ENCODE measurements around the gene FBXO22. TPM values are rescaled to one million over a fixed set of nuclear protein-coding genes. Genes with fewer than 3 reads are reported as not detected.
"Not testable (repeated sequence)": the region's sequence is repeated elsewhere in the genome, so short reads cannot be mapped to it uniquely, and the experiment has no call there.

Gene FBXO22
- total RNA-seq, 6 experiments from 2014 or later = 17.3 to 26.6 (median 20.0) TPM

GRCh38 chr15:75952525-75952924 is 48.8 kb downstream of the FBXO22 start:
- Histone ChIP-seq H3K27me3 (no peaks in the 10 kb centered on the region), H3K27ac (no peak overlapping the region), H3K9me3 (no peaks in the 10 kb centered on the region), H3K4me3 (no peak overlapping the region), H3K4me1 (no peaks in the 10 kb centered on the region), H3K36me3 (no peaks in the 10 kb centered on the region)
- no peak for DNase-seq
- intact Hi-C loops (cut with DNase I) = no loop called here
- no peak for ATAC-seq
- TF ChIP-seq POLR2A (IDR thresholded peaks at IDR 0.05) (no peak), CTCF (IDR thresholded peaks at IDR 0.05) (no peak)
- WGBS (ENCODE audit: insufficient coverage, low coverage, low lambda C conversion rate, missing lambda C conversion rate) = 81% methylated on average over 4 of the region's 4 CpGs

- no peak for DNase-seq
- Histone ChIP-seq H3K36me3 (no peaks in the 10 kb centered on the region), H3K27me3 (no peaks in the 10 kb centered on the region), H3K4me1 (no peaks in the 10 kb centered on the region), H3K27ac (no peak overlapping the region), H3K4me3 (no peak overlapping the region), H3K9me3 (no peaks in the 10 kb centered on the region)
- TF ChIP-seq POLR2A (IDR thresholded peaks at IDR 0.05) (no peak), CTCF (IDR thresholded peaks at IDR 0.05) (no peak)
- no peak for ATAC-seq
- intact Hi-C loops (cut with DNase I) = no loop called here
- 83% methylated on average over 1 of the region's 1 CpG for WGBS (ENCODE audit: insufficient coverage, low coverage, low lambda C conversion rate, missing lambda C conversion rate)
Measured at GRCh38 chr15:75955720-75956119, 52.0 kb downstream of the FBXO22 start.

GRCh38 chr15:75961331-75961730 is 57.7 kb downstream of the FBXO22 start:
- H3K27me3 ChIP-seq = no peaks in the 10 kb centered on the region
- no peak for TF ChIP-seq POLR2A (IDR thresholded peaks at IDR 0.05)
- TF ChIP-seq CTCF (IDR thresholded peaks at IDR 0.05) = no peak
- intact Hi-C loops (cut with DNase I) = no loop called here
- ATAC-seq (no peak), DNase-seq (no peak)
- no peaks in the 10 kb centered on the region for H3K9me3 ChIP-seq
- no peak overlapping the region for H3K27ac ChIP-seq
- H3K4me1 ChIP-seq = no peaks in the 10 kb centered on the region
- H3K4me3 ChIP-seq = no peak overlapping the region
- 83% methylated on average over 1 of the region's 1 CpG for WGBS (ENCODE audit: insufficient coverage, low coverage, low lambda C conversion rate, missing lambda C conversion rate)
- no peaks in the 10 kb centered on the region for H3K36me3 ChIP-seq

- Histone ChIP-seq H3K4me3 (no peak overlapping the region), H3K27me3 (no peaks in the 10 kb centered on the region), H3K36me3 (no peaks in the 10 kb centered on the region), H3K27ac (no peak overlapping the region), H3K4me1 (no peaks in the 10 kb centered on the region), H3K9me3 (no peaks in the 10 kb centered on the region)
- ATAC-seq = no peak
- intact Hi-C loops (cut with DNase I) = no loop called here
- 42% methylated on average over 2 of the region's 2 CpGs for WGBS (ENCODE audit: insufficient coverage, low coverage, low lambda C conversion rate, missing lambda C conversion rate)
- TF ChIP-seq CTCF (IDR thresholded peaks at IDR 0.05) = no peak
- no peak for TF ChIP-seq POLR2A (IDR thresholded peaks at IDR 0.05)
- DNase-seq = no peak
Measured at GRCh38 chr15:75966073-75966472, 62.4 kb downstream of the FBXO22 start.

GRCh38 chr15:75976766-75977165 is 73.1 kb downstream of the FBXO22 start:
- H3K27ac ChIP-seq; H3K27me3 ChIP-seq; H3K4me1 ChIP-seq; H3K4me3 ChIP-seq; H3K9me3 ChIP-seq; ATAC-seq; DNase-seq; intact Hi-C loops (cut with DNase I); H3K36me3 ChIP-seq: not testable (repeated sequence)
- WGBS (ENCODE audit: insufficient coverage, low coverage, low lambda C conversion rate, missing lambda C conversion rate) = no CpG with 5 or more reads among the region's 3 CpGs
